Vagina (tissue), 2 donors: ENCODE results near the gene ZRANB3.

ENCODE experiments used
- CTCF ChIP-seq, 3 experiments: fragments of 450-650 bp in 2 of 3; fragments of 200-600 bp in 1 of 3; sonication (generic) in 1 of 3; IDR thresholded peaks; one replicate each; pipeline ENCODE4 v1.5.1; 2017 to 2019; ENCODE audit warnings: antibody characterized with exemption in 3 of 3, mild to moderate bottlenecking in 2 of 3, moderate library complexity in 2 of 3
- POLR2A ChIP-seq, 2 donors: fragments of 450-650 bp; IDR thresholded peaks; one replicate each; pipeline ENCODE4 v1.6.1; 2017; ENCODE audit warnings: antibody characterized with exemption in 2 of 2, mild to moderate bottlenecking in 2 of 2, moderate library complexity in 2 of 2
- POLR2AphosphoS5 ChIP-seq, 2 donors: sonication (generic); formaldehyde crosslinking; IDR thresholded peaks; one replicate each; pipeline ENCODE4 v1.9.0; 2017; ENCODE audit warnings: antibody characterized with exemption in 2 of 2, mild to moderate bottlenecking in 2 of 2, low read depth in 1 of 2; ENCODE audit not compliant: insufficient read depth in 1 of 2

GRCh38 chr2:135245071-135245470 is 285.9 kb downstream of the ZRANB3 start:
- no peak for TF ChIP-seq CTCF (IDR thresholded peaks at IDR 0.05)
- TF ChIP-seq POLR2AphosphoS5 (IDR thresholded peaks at IDR 0.05; ENCODE audit: insufficient read depth in 1 of 2, low read depth in 1 of 2) = no peak
- TF ChIP-seq POLR2A (IDR thresholded peaks at IDR 0.05) = no peak
